Psoas muscle (tissue), 8 donors: ENCODE data around the gene KCTD21. TPM values are rescaled to one million over a fixed set of nuclear protein-coding genes. Genes with fewer than 3 reads are reported as not detected.

Experiments
- ATAC-seq, 4 donors: fragments of 200-7000 bp; cut with Tn5 transposase; one replicate each; pipeline ENCODE4 v1.9.1; 2020; ENCODE audit warnings: moderate library complexity in 3 of 4, mild to moderate bottlenecking in 2 of 4
- DNase-seq, 2 donors: peaks; one replicate each; pipeline ENCODE4 v3.0.0-alpha.2; 2020
- H3K27ac ChIP-seq: fragments of 200-600 bp; one replicate; pipeline ENCODE4 v1.8.0; 2022
- H3K27me3 ChIP-seq, 3 donors: fragments of 200-600 bp in 1 of 3; one replicate each; pipeline versions ENCODE4 v1.6.1 to v1.8.0; 2013 to 2022; ENCODE audit warnings: low read length in 2 of 3, mild to moderate bottlenecking in 2 of 3, moderate library complexity in 1 of 3; ENCODE audit not compliant: insufficient read depth in 3 of 3
- H3K36me3 ChIP-seq, 2 donors: fragments of 200-600 bp in 1 of 2; one replicate each; pipeline versions ENCODE4 v1.6.1 to v1.8.0; 2013 to 2022; ENCODE audit warnings: low read depth in 1 of 2, mild to moderate bottlenecking in 1 of 2, moderate library complexity in 1 of 2; ENCODE audit not compliant: insufficient read depth in 1 of 2
- H3K4me1 ChIP-seq: fragments of 200-600 bp; one replicate; pipeline ENCODE4 v1.8.0; 2022
- H3K4me3 ChIP-seq: fragments of 200-600 bp; one replicate; pipeline ENCODE4 v1.8.0; 2022; ENCODE audit warnings: mild to moderate bottlenecking
- H3K9me3 ChIP-seq: fragments of 200-600 bp; one replicate; pipeline ENCODE4 v1.8.0; 2022
- whole genome bisulfite sequencing, 3 donors: extraction: QIAGEN DNeasy Blood & Tissue Kit; methylation state at CpG; one replicate each; pipeline versions ENCODE4 v1.1.6 to v1.1.7; 2013; 5-methylcytosine and 5-hydroxymethylcytosine counted together
- intact Hi-C, 2 donors: fragments of 100-400 bp; cut with DNase I; formaldehyde crosslinking; loops; one replicate each; pipeline versions ENCODE4 v1.11.0 to v1.14.2; 2022
- polyA plus RNA-seq, 3 donors: library from polyadenylated mRNA; stranded (reverse); fragments of 200-250 nt; gene quantifications; one replicate each; pipeline ENCODE4 v1.2.3, GENCODE V29; 2013
- total RNA-seq, 4 donors: library from RNA; stranded (reverse); fragmentation: NEBNext Ultra II Directional in 2 of 4; extraction: Animal tissue kit (Norgen Biotek cat#: 25700) in 2 of 4; gene quantifications; one replicate each; pipeline versions ENCODE4 v1.2.1 to v1.2.4, GENCODE V29; 2021 to 2023
- TF ChIP-seq, protein P1 (sequence below): fragments of 200-600 bp; IDR thresholded peaks from one replicate; pipeline ENCODE4 v1.8.0; 2022; ENCODE audit warnings: antibody characterized with exemption
- donor health status: healthy with polysubstance abuse.
- donor health status: DM: no; HTN: no; CAD: no; lungs with moderate emphysema.
- donor health status: Bipolar disorder and iron deficiency.
- donor health status: healthy.
- donor health status: DM: yes; HTN: yes; CAD: no.
- donor health status: DM: no; HTN: no; CAD: no.
- donor health status: DM: no; HTN: no; CAD: no.
- donor health status: DM: yes; HTN: yes; CAD: no.

The KCTD21 gene
- total and polyA plus RNA-seq, 7 donors = 4.7 to 10.3 (median 5.6) TPM

DNA sequence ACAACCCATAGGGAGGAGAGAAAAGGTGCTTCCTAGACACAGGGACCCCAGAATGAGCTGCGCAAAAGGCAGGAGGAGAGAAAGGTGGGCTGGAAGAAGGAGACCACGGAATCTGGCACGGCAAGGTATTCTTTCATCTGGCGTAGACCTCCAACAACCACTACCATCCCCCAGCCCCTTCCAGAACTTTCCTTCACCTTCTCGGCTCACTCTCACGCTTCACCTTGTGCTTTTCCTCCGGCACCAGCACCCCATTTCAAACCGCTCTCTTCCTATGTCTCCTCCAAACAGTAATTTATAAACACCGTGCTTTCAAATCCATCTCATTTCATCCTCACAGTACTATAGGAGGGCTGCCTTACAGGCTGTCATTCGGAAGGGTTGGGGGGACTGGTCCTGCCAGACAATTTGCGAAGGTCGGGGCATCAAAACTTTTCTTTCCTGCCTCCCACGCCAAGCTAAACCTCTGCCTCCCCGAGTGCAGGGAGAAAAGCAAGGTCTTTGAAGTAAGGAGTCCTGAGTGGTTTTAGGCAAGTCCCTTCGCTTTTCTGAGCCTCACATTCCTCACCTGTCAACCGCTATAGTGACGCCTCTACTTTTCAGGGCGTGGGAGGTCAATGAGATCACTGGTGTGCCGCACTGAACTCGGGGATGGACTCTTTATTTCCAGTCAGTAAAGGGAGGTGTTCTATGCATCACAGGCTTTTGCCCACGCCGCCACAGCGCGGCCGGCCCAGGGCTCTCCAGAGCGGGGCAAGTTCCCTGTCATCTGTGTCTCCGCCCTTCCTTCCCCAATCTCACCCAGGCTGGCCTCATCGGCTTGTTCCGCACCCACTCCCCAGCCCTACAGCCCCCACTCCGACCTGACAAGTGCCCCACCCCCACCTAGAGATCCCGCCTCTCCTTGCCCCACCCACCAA is 800 bp downstream of the KCTD21 start:
- 18 to 24% (median 21%) methylated on average over 31 of the region's 31 CpGs for WGBS, 3 donors
- intact Hi-C loops = loop anchor here (5.0 kb wide), 4 partner anchors 45 to 125 kb away; partner anchors contain the start of genes ALG8 (in 1 of the 2), NDUFC2 (in 1 of the 2) and THRSP (in 1 of the 2)
- peaks cover 37% of the 10 kb centered on the region for H3K4me1 ChIP-seq
- peak overlapping the region; percentile 98 for H3K4me3 ChIP-seq
- TF ChIP-seq, protein P1, sequence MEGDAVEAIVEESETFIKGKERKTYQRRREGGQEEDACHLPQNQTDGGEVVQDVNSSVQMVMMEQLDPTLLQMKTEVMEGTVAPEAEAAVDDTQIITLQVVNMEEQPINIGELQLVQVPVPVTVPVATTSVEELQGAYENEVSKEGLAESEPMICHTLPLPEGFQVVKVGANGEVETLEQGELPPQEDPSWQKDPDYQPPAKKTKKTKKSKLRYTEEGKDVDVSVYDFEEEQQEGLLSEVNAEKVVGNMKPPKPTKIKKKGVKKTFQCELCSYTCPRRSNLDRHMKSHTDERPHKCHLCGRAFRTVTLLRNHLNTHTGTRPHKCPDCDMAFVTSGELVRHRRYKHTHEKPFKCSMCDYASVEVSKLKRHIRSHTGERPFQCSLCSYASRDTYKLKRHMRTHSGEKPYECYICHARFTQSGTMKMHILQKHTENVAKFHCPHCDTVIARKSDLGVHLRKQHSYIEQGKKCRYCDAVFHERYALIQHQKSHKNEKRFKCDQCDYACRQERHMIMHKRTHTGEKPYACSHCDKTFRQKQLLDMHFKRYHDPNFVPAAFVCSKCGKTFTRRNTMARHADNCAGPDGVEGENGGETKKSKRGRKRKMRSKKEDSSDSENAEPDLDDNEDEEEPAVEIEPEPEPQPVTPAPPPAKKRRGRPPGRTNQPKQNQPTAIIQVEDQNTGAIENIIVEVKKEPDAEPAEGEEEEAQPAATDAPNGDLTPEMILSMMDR = no peak
- ATAC-seq (peak; percentile 14 to 41 (median 27)), DNase-seq (no peak)
- no peaks in the 10 kb centered on the region for H3K27me3 ChIP-seq
- no peaks in the 10 kb centered on the region for H3K9me3 ChIP-seq
- H3K27ac ChIP-seq = peak overlapping the region; percentile 79
- peaks cover 0 to 8% of the 10 kb centered on the region in 2 donors for H3K36me3 ChIP-seq

GRCh38 chr11:78181185-78181584 is 7.2 kb downstream of the KCTD21 start:
- Histone ChIP-seq H3K9me3 (no peaks in the 10 kb centered on the region), H3K4me1 (no peaks in the 10 kb centered on the region), H3K27ac (no peak overlapping the region), H3K4me3 (no peak overlapping the region), H3K27me3 (no peaks in the 10 kb centered on the region), H3K36me3 (peaks cover 0 to 6% of the 10 kb centered on the region in 2 donors)
- DNase-seq (no peak), ATAC-seq (no peak)
- intact Hi-C loops = no loop called here
- 78 to 91% (median 84%) methylated on average over 2 of the region's 2 CpGs for WGBS, 3 donors
- TF ChIP-seq, protein P1 = no peak

DNA sequence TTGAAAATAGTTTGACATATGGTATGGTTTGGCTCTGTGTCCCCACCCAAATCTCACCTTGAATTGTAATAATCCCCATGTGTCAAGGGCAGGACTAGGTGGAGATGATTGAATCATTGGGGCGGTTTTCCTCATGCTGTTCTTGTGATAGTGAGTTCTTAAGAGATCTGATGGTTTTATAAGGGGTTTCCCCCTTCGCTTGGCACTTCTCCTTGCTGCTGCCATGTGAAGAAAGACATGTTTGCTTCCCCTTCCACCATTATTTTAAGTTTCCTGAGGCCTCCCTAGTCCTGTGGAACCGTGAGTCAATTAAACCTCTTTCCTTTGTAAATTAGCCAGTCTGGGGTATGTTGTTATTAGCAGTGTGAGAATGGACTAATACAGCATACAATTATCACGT is 7.7 kb downstream of the KCTD21 start:
- TF ChIP-seq, protein P1 = no peak
- Histone ChIP-seq H3K4me3 (no peak overlapping the region), H3K4me1 (no peaks in the 10 kb centered on the region), H3K27ac (no peak overlapping the region), H3K9me3 (no peaks in the 10 kb centered on the region), H3K27me3 (no peaks in the 10 kb centered on the region), H3K36me3 (peaks cover 0 to 5% of the 10 kb centered on the region in 2 donors)
- intact Hi-C loops = no loop called here
- ATAC-seq = no peak
- 89 to 95% (median 92%) methylated on average over 4 of the region's 4 CpGs for WGBS, 3 donors
- no peak for DNase-seq

DNA sequence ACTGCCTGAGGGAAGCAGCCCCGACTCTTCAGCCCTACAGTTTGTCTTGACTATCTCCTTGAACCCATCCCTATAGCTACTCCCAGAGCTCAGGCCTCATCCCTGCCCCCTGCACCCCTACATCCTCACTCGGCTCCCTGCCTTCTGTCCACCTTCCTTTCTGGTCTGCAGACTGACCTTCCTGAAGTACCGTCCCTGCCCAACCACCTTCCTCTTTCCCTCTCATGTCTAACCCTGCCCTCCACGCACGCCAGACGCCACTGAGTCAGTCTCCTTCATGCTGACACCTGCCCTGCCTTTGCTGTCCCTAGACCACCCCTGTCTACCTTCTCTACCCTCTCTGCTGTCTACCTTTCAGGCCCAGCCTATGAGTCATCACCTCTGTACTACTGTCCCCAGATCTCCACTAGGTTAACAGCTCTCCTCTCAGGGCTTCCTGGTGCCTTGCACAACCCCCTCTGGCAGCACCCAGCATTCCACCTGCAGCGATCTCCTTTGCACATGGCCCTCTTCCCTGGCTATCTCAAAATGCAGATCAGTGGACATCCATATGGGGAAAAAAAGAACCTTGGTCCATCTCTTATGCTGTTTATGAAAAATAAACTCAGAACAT is 8.9 kb downstream of the KCTD21 start:
- WGBS, 3 donors = 88 to 93% (median 90%) methylated on average over 7 of the region's 7 CpGs
- H3K9me3 ChIP-seq = no peaks in the 10 kb centered on the region
- no peaks in the 10 kb centered on the region for H3K4me1 ChIP-seq
- H3K27me3 ChIP-seq = no peaks in the 10 kb centered on the region
- intact Hi-C loops = no loop called here
- DNase-seq (no peak), ATAC-seq (peak in 3 of 4 donors; percentile 42 to 83 (median 80))
- no peak overlapping the region for H3K27ac ChIP-seq
- peaks cover 0 to 5% of the 10 kb centered on the region in 2 donors for H3K36me3 ChIP-seq
- TF ChIP-seq, protein P1 = no peak
- H3K4me3 ChIP-seq = no peak overlapping the region
